WTC11 (cell line): ENCODE results near the gene C20orf204. TPM values are rescaled to one million over a fixed set of nuclear protein-coding genes. Genes with fewer than 3 reads are reported as not detected.
A peak's percentile ranks its signal among the peaks of the same experiment; 100 is the strongest.

Source experiments
- ATAC-seq: fragments of 200-7000 bp; cut with Tn5 transposase; 2 replicates; pipeline ENCODE4 v1.10.0; 2021; ENCODE audit warnings: mild to moderate bottlenecking, moderate library complexity
- CTCF ChIA-PET: fragments of 300-600 bp; sonication (Branson Sonifier 250); formaldehyde crosslinking; loops from one replicate; lab custom pipeline; 2021; ENCODE audit warnings: antibody characterized with exemption; lab: Charles Lee
- POLR2A ChIA-PET: fragments of 350-600 bp; sonication (Branson Sonifier 250); formaldehyde crosslinking; loops from one replicate; lab custom pipeline; 2021; ENCODE audit warnings: antibody characterized with exemption; lab: Charles Lee
- DNase-seq: peaks from one replicate; pipeline ENCODE4 v3.0.0; 2021; ENCODE audit warnings: low spot score
- H3K27ac Mint-ChIP-seq: 2 replicates; pipeline ENCODE4 v1.8.0; 2021; ENCODE audit warnings: mixed read lengths
- H3K27me3 Mint-ChIP-seq: 2 replicates; pipeline ENCODE4 v1.8.0; 2021; ENCODE audit warnings: low read depth, mild to moderate bottlenecking, moderate library complexity, mixed read lengths
- H3K36me3 Mint-ChIP-seq: 2 replicates; pipeline ENCODE4 v1.8.0; 2021; ENCODE audit warnings: mixed read lengths
- H3K4me1 Mint-ChIP-seq: 2 replicates; pipeline ENCODE4 v1.8.0; 2022; ENCODE audit warnings: mixed read lengths
- H3K4me3 Mint-ChIP-seq: 2 replicates; pipeline ENCODE4 v1.8.0; 2021; ENCODE audit warnings: mild to moderate bottlenecking, moderate library complexity, mixed read lengths
- H3K9me3 Mint-ChIP-seq: 2 replicates; pipeline ENCODE4 v1.8.0; 2021; ENCODE audit warnings: mixed read lengths
- ERG ChIP-seq: fragments of 250-450 bp; sonication (Bioruptor Pico); IDR thresholded peaks from 2 replicates; pipeline ENCODE4 v1.8.0; 2021; ENCODE audit warnings: mild to moderate bottlenecking
- FOXJ3 ChIP-seq: sonication (generic); formaldehyde crosslinking; IDR thresholded peaks from 2 replicates; pipeline ENCODE4 v1.9.0; 2021; ENCODE audit warnings: missing genetic modification reagents, mild to moderate bottlenecking, borderline replicate concordance
- HMGA2 ChIP-seq: fragments of 250-450 bp; sonication (Bioruptor Pico); IDR thresholded peaks from 2 replicates; pipeline ENCODE4 v1.4.0; 2021; ENCODE audit warnings: mild to moderate bottlenecking, moderate library complexity
- MXD4 ChIP-seq: fragments of 250-450 bp; sonication (Bioruptor Pico); IDR thresholded peaks from 2 replicates; pipeline ENCODE4 v1.8.0; 2021; ENCODE audit warnings: mild to moderate bottlenecking, moderate library complexity, borderline replicate concordance
- MYBL2 ChIP-seq: sonication (generic); formaldehyde crosslinking; IDR thresholded peaks from 2 replicates; pipeline ENCODE4 v1.8.1; 2023; ENCODE audit warnings: mild to moderate bottlenecking, moderate library complexity, missing genetic modification reagents
- NFATC4 ChIP-seq: fragments of 250-450 bp; sonication (Bioruptor Pico); IDR thresholded peaks from 2 replicates; pipeline ENCODE4 v1.9.0; 2021; ENCODE audit warnings: mild to moderate bottlenecking
- PRRX2 ChIP-seq: fragments of 250-450 bp; sonication (Bioruptor Pico); IDR thresholded peaks from 2 replicates; pipeline ENCODE4 v1.8.0; 2021; ENCODE audit warnings: mild to moderate bottlenecking
- RORB ChIP-seq: fragments of 250-450 bp; sonication (Bioruptor Pico); IDR thresholded peaks from 2 replicates; pipeline ENCODE4 v1.9.0; 2021; ENCODE audit warnings: mild to moderate bottlenecking
- SMAD4 ChIP-seq: sonication (generic); formaldehyde crosslinking; IDR thresholded peaks from 2 replicates; pipeline ENCODE4 v1.8.0; 2022; ENCODE audit warnings: mild to moderate bottlenecking, missing genetic modification reagents
- STAT6 ChIP-seq: sonication (generic); formaldehyde crosslinking; conservative IDR thresholded peaks from 2 replicates; pipeline ENCODE4 v1.8.1; 2023; ENCODE audit warnings: mild to moderate bottlenecking, low read depth, missing genetic modification reagents, moderate library complexity
- ZNF219 ChIP-seq: sonication (generic); formaldehyde crosslinking; IDR thresholded peaks from 2 replicates; pipeline ENCODE4 v1.8.0; 2023; ENCODE audit warnings: missing genetic modification reagents, mild to moderate bottlenecking, borderline replicate concordance
- ZNF423 ChIP-seq: fragments of 250-450 bp; sonication (Bioruptor Pico); IDR thresholded peaks from 2 replicates; pipeline ENCODE4 v2.1.2; 2022; ENCODE audit warnings: mild to moderate bottlenecking, moderate library complexity
- total RNA-seq: library from RNA; stranded (reverse); gene quantifications from 3 replicates; pipeline ENCODE4 v1.2.3, GENCODE V29; 2021
- TF ChIP-seq, protein P1 (sequence below): fragments of 250-450 bp; sonication (Bioruptor Pico); IDR thresholded peaks from 2 replicates; pipeline ENCODE4 v2.1.2; 2022; ENCODE audit warnings: mild to moderate bottlenecking, moderate library complexity
- TF ChIP-seq, protein P2 (sequence below): fragments of 250-450 bp; sonication (Bioruptor Pico); IDR thresholded peaks from 2 replicates; pipeline ENCODE4 v1.9.0; 2021; ENCODE audit warnings: moderate library complexity, mild to moderate bottlenecking, inconsistent platforms, borderline replicate concordance
- TF ChIP-seq, protein P3 (sequence below): sonication (generic); formaldehyde crosslinking; IDR thresholded peaks from 2 replicates; pipeline ENCODE4 v1.8.1; 2022; ENCODE audit warnings: missing genetic modification reagents, borderline replicate concordance
- TF ChIP-seq, protein P4 (sequence below): sonication (generic); formaldehyde crosslinking; IDR thresholded peaks from 2 replicates; pipeline ENCODE4 v1.8.0; 2022; ENCODE audit warnings: mild to moderate bottlenecking, missing genetic modification reagents

The C20orf204 gene
- total RNA-seq, 1 experiment from 2014 or later: 2.1 TPM

DNA sequence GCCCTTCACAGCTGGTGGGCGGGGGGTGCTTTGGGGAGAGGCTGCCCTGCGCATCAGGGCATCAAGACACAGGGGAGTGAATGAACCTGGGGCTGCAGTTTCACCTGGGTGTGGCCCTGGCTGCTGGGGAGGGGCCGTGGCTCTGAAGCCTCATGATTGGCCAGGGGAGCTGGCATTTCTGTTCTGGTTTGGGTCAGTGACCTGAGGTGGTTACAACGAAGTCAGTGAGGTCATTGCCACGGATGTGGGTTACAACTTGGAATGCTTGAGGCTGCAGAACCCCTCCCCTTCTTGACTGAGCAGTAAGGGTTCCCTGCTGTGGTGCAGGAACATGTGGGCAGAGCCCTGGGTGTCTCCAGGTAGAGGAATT is 30.0 kb downstream of the C20orf204 start (continued):
- TF ChIP-seq, protein P1, sequence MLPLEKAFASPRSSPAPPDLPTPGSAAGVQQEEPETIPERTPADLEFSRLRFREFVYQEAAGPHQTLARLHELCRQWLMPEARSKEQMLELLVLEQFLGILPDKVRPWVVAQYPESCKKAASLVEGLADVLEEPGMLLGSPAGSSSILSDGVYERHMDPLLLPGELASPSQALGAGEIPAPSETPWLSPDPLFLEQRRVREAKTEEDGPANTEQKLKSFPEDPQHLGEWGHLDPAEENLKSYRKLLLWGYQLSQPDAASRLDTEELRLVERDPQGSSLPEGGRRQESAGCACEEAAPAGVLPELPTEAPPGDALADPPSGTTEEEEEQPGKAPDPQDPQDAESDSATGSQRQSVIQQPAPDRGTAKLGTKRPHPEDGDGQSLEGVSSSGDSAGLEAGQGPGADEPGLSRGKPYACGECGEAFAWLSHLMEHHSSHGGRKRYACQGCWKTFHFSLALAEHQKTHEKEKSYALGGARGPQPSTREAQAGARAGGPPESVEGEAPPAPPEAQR: no peak
- TF ChIP-seq ERG: no peak
- no peak for TF ChIP-seq SMAD4 (CRISPR knock-in tag)

GRCh38 chr20:64067005-64067632 is 31.1 kb downstream of the C20orf204 start:
- TF ChIP-seq, protein P2, sequence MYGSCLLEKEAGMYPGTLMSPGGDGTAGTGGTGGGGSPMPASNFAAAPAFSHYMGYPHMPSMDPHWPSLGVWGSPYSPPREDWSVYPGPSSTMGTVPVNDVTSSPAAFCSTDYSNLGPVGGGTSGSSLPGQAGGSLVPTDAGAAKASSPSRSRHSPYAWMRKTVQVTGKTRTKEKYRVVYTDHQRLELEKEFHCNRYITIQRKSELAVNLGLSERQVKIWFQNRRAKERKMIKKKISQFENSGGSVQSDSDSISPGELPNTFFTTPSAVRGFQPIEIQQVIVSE (CRISPR knock-in tag): no peak
- TF ChIP-seq, protein P3, sequence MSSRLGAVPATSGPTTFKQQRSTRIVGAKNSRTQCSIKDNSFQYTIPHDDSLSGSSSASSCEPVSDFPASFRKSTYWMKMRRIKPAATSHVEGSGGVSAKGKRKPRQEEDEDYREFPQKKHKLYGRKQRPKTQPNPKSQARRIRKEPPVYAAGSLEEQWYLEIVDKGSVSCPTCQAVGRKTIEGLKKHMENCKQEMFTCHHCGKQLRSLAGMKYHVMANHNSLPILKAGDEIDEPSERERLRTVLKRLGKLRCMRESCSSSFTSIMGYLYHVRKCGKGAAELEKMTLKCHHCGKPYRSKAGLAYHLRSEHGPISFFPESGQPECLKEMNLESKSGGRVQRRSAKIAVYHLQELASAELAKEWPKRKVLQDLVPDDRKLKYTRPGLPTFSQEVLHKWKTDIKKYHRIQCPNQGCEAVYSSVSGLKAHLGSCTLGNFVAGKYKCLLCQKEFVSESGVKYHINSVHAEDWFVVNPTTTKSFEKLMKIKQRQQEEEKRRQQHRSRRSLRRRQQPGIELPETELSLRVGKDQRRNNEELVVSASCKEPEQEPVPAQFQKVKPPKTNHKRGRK (CRISPR knock-in tag): no peak
- no peak for TF ChIP-seq FOXJ3
- no peak for TF ChIP-seq MYBL2 (CRISPR knock-in tag)
- TF ChIP-seq PRRX2 (CRISPR knock-in tag): no peak
- no peak for TF ChIP-seq ZNF219 (CRISPR knock-in tag)
- TF ChIP-seq HMGA2 (CRISPR knock-in tag): no peak
- TF ChIP-seq NFATC4 (CRISPR knock-in tag): no peak
- TF ChIP-seq MXD4 (CRISPR knock-in tag): no peak
- no peak for TF ChIP-seq ZNF423 (CRISPR knock-in tag)
- no peak for TF ChIP-seq RORB (CRISPR knock-in tag)
- TF ChIP-seq, protein P4, sequence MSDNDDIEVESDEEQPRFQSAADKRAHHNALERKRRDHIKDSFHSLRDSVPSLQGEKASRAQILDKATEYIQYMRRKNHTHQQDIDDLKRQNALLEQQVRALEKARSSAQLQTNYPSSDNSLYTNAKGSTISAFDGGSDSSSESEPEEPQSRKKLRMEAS (CRISPR knock-in tag): no peak
- no peak for TF ChIP-seq STAT6 (CRISPR knock-in tag)
- H3K36me3 Mint-ChIP-seq: no peaks in the 10 kb centered on the region
- no peak for DNase-seq
- no peak for ATAC-seq
- peaks cover 2% of the 10 kb centered on the region; the same call in 1 of the 2 replicates for H3K27me3 Mint-ChIP-seq
- ChIA-PET POLR2A (interaction anchor here (1.4 kb wide), 1 partner anchor 13 kb away, joined by 4 read pairs; the partner anchor contains the start of gene OPRL1), CTCF (interaction anchor here (0.7 to 2.1 kb wide), 4 partner anchors 10 to 87 kb away, joined by 3 to 16 read pairs (median 7); partner anchors contain the start of genes OPRL1, PRPF6 and RGS19)
- no peak overlapping the region for H3K4me3 Mint-ChIP-seq
- H3K9me3 Mint-ChIP-seq: no peaks in the 10 kb centered on the region
- peaks cover 30% of the 10 kb centered on the region for H3K4me1 Mint-ChIP-seq
- H3K27ac Mint-ChIP-seq: peak overlapping the region; percentile 30; the same call in 1 of the 2 replicates
